Measurements from ENCODE around the gene STRN4.
A peak's percentile ranks its signal among the peaks of the same experiment; 100 is the strongest.

STRN4 gene

DNA sequence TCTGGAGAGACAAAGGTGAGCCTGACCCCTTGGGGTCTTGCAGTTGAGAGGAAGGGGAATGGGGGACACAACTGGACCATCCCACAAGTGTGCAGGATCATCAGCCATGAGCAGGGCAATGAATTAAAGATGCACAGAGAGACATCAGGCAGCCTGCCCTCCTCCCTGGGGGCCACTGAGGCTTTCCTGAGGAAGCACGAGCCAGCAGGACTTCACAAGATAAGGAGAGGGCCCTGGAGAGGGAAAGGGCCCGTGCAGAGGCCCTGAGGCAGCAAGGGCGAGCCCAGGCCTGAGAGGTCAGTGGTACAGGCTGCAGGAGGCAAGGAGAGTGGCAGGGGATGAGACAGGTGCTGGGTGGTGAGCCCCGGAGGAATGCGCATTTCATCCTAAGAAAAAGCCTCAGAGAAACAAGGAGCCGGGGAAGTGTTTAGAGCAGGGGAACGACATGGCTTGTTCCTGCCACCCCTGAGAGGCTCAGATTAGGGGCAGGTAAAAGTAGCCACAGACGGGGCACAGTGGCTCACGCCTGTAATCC lies 20.3 kb downstream of the STRN4 start:
- Histone ChIP-seq H3K4me1 (ENCODE audit: insufficient read depth, poor library complexity, severe bottlenecking) (no peaks in the 10 kb centered on the region), H3K9me3 (ENCODE audit: severe bottlenecking) (no peaks in the 10 kb centered on the region), H3K27me3 (ENCODE audit: insufficient read depth, poor library complexity, severe bottlenecking) (no peaks in the 10 kb centered on the region), H3K27ac (ENCODE audit: poor library complexity, severe bottlenecking) (no peak overlapping the region), H3K36me3 (ENCODE audit: low read depth) (peaks cover 86% of the 10 kb centered on the region), H3K4me3 (ENCODE audit: severe bottlenecking) (no peak overlapping the region)
- TF ChIP-seq, protein P1, sequence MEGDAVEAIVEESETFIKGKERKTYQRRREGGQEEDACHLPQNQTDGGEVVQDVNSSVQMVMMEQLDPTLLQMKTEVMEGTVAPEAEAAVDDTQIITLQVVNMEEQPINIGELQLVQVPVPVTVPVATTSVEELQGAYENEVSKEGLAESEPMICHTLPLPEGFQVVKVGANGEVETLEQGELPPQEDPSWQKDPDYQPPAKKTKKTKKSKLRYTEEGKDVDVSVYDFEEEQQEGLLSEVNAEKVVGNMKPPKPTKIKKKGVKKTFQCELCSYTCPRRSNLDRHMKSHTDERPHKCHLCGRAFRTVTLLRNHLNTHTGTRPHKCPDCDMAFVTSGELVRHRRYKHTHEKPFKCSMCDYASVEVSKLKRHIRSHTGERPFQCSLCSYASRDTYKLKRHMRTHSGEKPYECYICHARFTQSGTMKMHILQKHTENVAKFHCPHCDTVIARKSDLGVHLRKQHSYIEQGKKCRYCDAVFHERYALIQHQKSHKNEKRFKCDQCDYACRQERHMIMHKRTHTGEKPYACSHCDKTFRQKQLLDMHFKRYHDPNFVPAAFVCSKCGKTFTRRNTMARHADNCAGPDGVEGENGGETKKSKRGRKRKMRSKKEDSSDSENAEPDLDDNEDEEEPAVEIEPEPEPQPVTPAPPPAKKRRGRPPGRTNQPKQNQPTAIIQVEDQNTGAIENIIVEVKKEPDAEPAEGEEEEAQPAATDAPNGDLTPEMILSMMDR (IDR thresholded peaks at IDR 0.05; ENCODE audit: poor library complexity, severe bottlenecking) = no peak
- no peak for ATAC-seq (ENCODE audit: low read depth)
- DNase-seq (ENCODE audit: low spot score) = no peak

DNA sequence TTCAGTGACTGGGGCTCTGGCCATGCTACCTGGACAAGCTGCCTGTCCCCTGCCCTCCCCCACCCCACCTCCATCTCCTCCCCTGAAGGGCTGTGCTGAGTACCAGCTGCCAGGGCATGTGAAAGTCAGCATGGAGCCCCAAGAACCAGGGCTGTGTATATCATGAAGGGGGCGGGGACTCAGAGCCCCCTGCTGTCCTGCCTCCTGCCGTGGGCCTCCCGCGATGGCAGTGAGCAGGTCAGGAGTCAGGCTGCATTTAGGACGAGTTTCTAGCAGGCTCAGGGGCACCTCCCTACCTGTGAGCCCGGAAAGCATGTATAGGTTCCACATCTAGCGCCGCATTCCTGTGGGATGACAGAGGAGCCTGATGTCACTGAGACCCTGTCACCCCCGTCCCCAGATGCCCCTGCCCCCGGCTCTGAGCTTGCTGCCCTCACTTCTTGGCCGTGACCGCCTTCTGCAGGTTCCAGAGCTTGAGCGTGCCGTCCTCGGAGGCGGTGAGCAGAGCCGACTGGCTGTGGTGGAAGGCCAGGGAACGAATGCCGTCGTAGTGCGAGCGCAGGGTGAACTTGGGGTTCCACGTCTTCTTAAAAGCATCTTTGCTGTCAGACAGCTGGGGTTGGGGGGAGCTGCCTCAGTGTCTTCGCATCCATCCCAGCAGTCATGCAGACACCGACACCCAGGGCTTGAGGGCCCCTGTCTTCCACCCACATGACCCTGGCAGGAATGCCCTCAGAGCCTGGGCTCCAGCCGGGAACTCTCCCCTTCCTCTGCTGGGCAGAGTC lies 21.0 kb downstream of the STRN4 start:
- peak; percentile 62 for DNase-seq (ENCODE audit: low spot score)

DNA sequence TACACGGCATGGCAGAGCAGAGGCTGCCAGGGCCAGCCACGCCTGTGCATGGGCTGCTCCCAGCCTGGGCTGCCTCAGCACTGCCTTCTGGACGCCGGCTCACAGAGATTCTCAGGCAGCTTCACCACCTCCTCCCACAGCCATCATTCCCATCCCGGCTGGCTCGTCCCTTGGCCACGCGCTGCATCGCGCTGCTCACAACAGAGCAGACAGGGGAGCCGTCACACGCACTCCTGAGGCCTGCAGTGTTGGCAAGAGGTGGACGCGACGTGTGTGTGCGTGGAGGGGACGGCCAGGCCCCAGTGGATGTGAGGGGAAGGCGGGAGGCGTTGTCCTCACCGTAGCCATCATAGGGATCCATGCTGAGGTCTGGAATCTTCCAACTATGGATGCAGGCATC lies 21.8 kb downstream of the STRN4 start:
- Histone ChIP-seq H3K27ac (ENCODE audit: poor library complexity, severe bottlenecking) (no peak overlapping the region), H3K27me3 (ENCODE audit: insufficient read depth, poor library complexity, severe bottlenecking) (no peaks in the 10 kb centered on the region), H3K36me3 (ENCODE audit: low read depth) (peaks cover 80% of the 10 kb centered on the region), H3K4me3 (ENCODE audit: severe bottlenecking) (no peak overlapping the region), H3K9me3 (ENCODE audit: severe bottlenecking) (no peaks in the 10 kb centered on the region), H3K4me1 (ENCODE audit: insufficient read depth, poor library complexity, severe bottlenecking) (no peaks in the 10 kb centered on the region)
- ATAC-seq (ENCODE audit: low read depth) (no peak), DNase-seq (ENCODE audit: low spot score) (no peak)
- TF ChIP-seq, protein P1 (IDR thresholded peaks at IDR 0.05; ENCODE audit: poor library complexity, severe bottlenecking) = no peak

More for the DNA sequence above, 21.0 kb downstream of the STRN4 start:
- Histone ChIP-seq H3K27me3 (ENCODE audit: insufficient read depth, poor library complexity, severe bottlenecking) (no peaks in the 10 kb centered on the region), H3K9me3 (ENCODE audit: severe bottlenecking) (no peaks in the 10 kb centered on the region), H3K27ac (ENCODE audit: poor library complexity, severe bottlenecking) (no peak overlapping the region), H3K36me3 (ENCODE audit: low read depth) (peaks cover 85% of the 10 kb centered on the region), H3K4me3 (ENCODE audit: severe bottlenecking) (no peak overlapping the region), H3K4me1 (ENCODE audit: insufficient read depth, poor library complexity, severe bottlenecking) (no peaks in the 10 kb centered on the region)
- ATAC-seq (ENCODE audit: low read depth) = no peak
- TF ChIP-seq, protein P1 (IDR thresholded peaks at IDR 0.05; ENCODE audit: poor library complexity, severe bottlenecking) = no peak

DNA sequence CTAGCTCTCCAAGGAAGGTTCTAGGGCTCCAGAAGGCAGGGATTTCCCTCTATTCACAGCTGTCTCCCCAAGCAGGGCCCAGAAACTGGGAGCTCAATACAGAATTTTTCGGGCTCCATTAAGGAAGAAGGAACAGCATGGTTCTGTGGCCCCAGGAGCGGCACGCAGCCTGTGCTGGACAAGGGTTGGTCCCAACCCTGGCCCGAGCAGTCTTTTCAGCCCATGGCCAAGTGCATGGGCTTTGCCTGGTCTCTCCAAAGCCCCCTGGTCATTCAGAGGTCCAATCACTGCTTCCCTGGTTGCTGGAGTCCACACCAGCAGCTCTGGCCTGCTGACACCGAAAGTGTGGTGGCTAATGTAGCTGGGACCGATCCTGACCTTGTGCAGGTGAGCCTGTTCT lies 22.8 kb downstream of the STRN4 start:
- Histone ChIP-seq H3K4me1 (ENCODE audit: insufficient read depth, poor library complexity, severe bottlenecking) (no peaks in the 10 kb centered on the region), H3K27ac (ENCODE audit: poor library complexity, severe bottlenecking) (no peak overlapping the region), H3K27me3 (ENCODE audit: insufficient read depth, poor library complexity, severe bottlenecking) (no peaks in the 10 kb centered on the region), H3K4me3 (ENCODE audit: severe bottlenecking) (no peak overlapping the region), H3K9me3 (ENCODE audit: severe bottlenecking) (no peaks in the 10 kb centered on the region), H3K36me3 (ENCODE audit: low read depth) (peaks cover 72% of the 10 kb centered on the region)
- no peak for DNase-seq (ENCODE audit: low spot score)
- no peak for ATAC-seq (ENCODE audit: low read depth)
- TF ChIP-seq, protein P1 (IDR thresholded peaks at IDR 0.05; ENCODE audit: poor library complexity, severe bottlenecking) = no peak

DNA sequence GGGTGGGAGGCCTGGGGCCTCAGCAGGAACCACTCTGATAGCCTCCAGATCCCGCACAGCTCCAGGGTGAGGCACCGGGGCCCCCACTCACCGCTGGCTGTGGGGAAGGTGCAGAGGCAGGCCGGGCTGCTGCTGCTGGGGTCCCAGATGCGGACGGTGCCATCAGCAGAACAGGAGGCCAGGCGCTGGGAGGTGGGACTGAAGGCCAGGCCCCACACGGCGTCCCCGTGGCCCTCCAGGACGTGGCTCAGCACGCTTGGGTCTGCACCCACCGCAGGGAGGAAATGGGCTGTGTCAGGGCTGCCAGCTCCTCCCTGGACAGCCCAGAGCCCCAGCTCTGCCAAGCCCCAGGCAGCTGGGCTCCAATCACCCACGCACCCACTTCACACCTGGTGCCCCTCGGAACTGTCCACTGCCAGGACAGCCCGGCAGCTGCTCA lies 23.2 kb downstream of the STRN4 start:
- H3K27ac ChIP-seq (ENCODE audit: poor library complexity, severe bottlenecking) = no peak overlapping the region
- no peak overlapping the region for H3K4me3 ChIP-seq (ENCODE audit: severe bottlenecking)
- peaks cover 68% of the 10 kb centered on the region for H3K36me3 ChIP-seq (ENCODE audit: low read depth)
- no peak for DNase-seq (ENCODE audit: low spot score)
- TF ChIP-seq, protein P1 (IDR thresholded peaks at IDR 0.05; ENCODE audit: poor library complexity, severe bottlenecking) = no peak
- no peaks in the 10 kb centered on the region for H3K27me3 ChIP-seq (ENCODE audit: insufficient read depth, poor library complexity, severe bottlenecking)
- no peaks in the 10 kb centered on the region for H3K9me3 ChIP-seq (ENCODE audit: severe bottlenecking)
- peaks cover under 1% of the 10 kb centered on the region for H3K4me1 ChIP-seq (ENCODE audit: insufficient read depth, poor library complexity, severe bottlenecking)
- ATAC-seq (ENCODE audit: low read depth) = no peak
